Aorta (tissue), 5 donors: ENCODE results near the gene NAV1. TPM values are rescaled to one million over a fixed set of nuclear protein-coding genes. Genes with fewer than 3 reads are reported as not detected.

Experiments used
- ATAC-seq: fragments of 200-7000 bp; cut with Tn5 transposase; one replicate; pipeline ENCODE4 v1.9.1; 2022; ENCODE audit warnings: moderate library complexity; ENCODE audit not compliant: low FRiP score
- DNase-seq, 2 donors: peaks; one replicate each; pipeline ENCODE4 v3.0.0-alpha.2; 2020
- H3K27ac ChIP-seq, 2 donors: one replicate each; pipeline ENCODE4 v1.5.1; 2013; ENCODE audit warnings: low read length in 2 of 2, mild to moderate bottlenecking in 2 of 2, moderate library complexity in 2 of 2, control low read depth in 1 of 2, inconsistent platforms in 1 of 2, low read depth in 1 of 2
- H3K27me3 ChIP-seq, 2 donors: one replicate each; pipeline ENCODE4 v1.6.1; 2013; ENCODE audit warnings: control low read depth in 1 of 2, low read length in 1 of 2, mild to moderate bottlenecking in 1 of 2, moderate library complexity in 1 of 2; ENCODE audit not compliant: insufficient read depth in 2 of 2, control insufficient read depth in 1 of 2
- H3K36me3 ChIP-seq, 2 donors: one replicate each; pipeline ENCODE4 v1.6.1; 2013; ENCODE audit warnings: control low read depth in 1 of 2, low read length in 1 of 2, mild to moderate bottlenecking in 1 of 2; ENCODE audit not compliant: insufficient read depth in 2 of 2, control insufficient read depth in 1 of 2
- H3K4me1 ChIP-seq, 2 donors: one replicate each; pipeline ENCODE4 v1.6.1; 2013; ENCODE audit warnings: low read length in 2 of 2, control low read depth in 1 of 2, mild to moderate bottlenecking in 1 of 2, moderate library complexity in 1 of 2; ENCODE audit not compliant: insufficient read depth in 2 of 2, control insufficient read depth in 1 of 2
- H3K4me3 ChIP-seq, 2 donors: one replicate each; pipeline ENCODE4 v1.5.1; 2013; ENCODE audit warnings: low read length in 2 of 2, control low read depth in 1 of 2, mild to moderate bottlenecking in 1 of 2
- H3K9me3 ChIP-seq: one replicate; pipeline ENCODE4 v1.6.1; 2013; ENCODE audit warnings: mild to moderate bottlenecking, low read length; ENCODE audit not compliant: control insufficient read depth
- WGBS, 2 donors: extraction: QIAGEN DNeasy Blood & Tissue Kit; methylation state at CpG; one replicate each; pipeline ENCODE4 v1.1.7; 2013; 5-methylcytosine and 5-hydroxymethylcytosine counted together
- intact Hi-C, 2 donors: fragments of 100-400 bp; cut with DNase I; formaldehyde crosslinking; loops; one replicate each; pipeline versions ENCODE4 v1.14.2 to v1.15.0; 2022
- polyA plus RNA-seq, 2 donors: library from polyadenylated mRNA; stranded (reverse); fragments of 200-250 nt; gene quantifications; one replicate each; pipeline ENCODE4 v1.2.3, GENCODE V29; 2013
- total RNA-seq, 2 donors: library from RNA; stranded (reverse); fragmentation: NEBNext Ultra II Directional; extraction: Animal tissue kit (Norgen Biotek cat#: 25700); gene quantifications; one replicate each; pipeline ENCODE4 v1.2.1, GENCODE V29; 2021
- donor health status: healthy with polysubstance abuse.
- donor health status: Bipolar disorder and iron deficiency.
- donor health status: DM: no; HTN: no; CAD: no.
- donor health status: DM: no; HTN: no; CAD: no.
- donor health status: DM: yes; HTN: yes; CAD: no.

NAV1 gene
- total and polyA plus RNA-seq, 4 donors, result 8.3 to 236 (median 100) TPM

DNA sequence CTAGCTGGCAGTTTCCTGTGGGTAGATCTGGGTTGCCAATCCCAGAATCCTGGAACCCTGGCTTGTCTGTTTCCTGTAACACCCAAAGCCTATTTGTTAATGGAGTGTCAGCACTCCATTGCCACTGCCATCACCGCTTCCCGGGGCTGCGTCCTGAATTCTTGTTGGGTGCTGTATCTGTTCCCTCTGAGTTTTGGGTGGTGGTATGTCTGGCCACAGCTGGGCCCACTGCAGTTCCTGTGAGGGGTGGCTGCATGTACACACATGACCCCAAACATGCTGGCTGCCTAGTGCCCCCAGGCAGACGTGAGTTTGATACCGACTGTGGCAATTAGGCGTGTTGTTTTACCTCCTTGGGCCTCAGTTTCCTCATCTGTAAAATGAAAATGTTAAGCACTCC is 29.3 kb downstream of the NAV1 start:
- no peaks in the 10 kb centered on the region for H3K9me3 ChIP-seq
- H3K4me1 ChIP-seq, result no peaks in the 10 kb centered on the region
- no peak overlapping the region for H3K27ac ChIP-seq
- no peak for DNase-seq
- intact Hi-C loops, result no loop called here
- WGBS, 2 donors, result 91 to 92% methylated on average over 6 of the region's 6 CpGs
- no peak overlapping the region for H3K4me3 ChIP-seq
- H3K36me3 ChIP-seq, result no peaks in the 10 kb centered on the region
- ATAC-seq, result no peak
- H3K27me3 ChIP-seq, result no peaks in the 10 kb centered on the region

DNA sequence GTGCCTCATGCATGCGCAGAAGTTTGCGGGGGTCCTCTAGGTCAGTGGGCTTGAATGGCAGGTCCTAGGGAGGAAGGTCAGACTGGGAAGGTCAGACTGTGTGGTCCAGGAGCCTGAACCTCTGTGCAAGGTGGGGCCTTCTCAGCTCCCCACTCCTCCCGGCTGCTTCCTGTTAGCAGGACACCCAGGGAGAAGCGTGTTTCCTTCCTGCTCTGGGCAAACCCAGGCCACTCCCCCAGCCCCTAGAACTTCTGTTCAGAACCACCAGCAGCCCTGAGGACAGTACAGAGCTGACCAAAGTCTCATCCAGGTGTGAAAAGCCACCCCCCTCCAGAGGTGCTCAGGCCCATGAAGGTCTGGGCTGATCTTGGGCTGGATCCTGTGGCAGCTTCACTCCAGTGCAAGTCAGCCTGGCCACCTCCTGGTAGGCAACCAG is 29.9 kb downstream of the NAV1 start:
- H3K4me3 ChIP-seq, result no peak overlapping the region
- H3K36me3 ChIP-seq, result no peaks in the 10 kb centered on the region
- ATAC-seq (no peak), DNase-seq (no peak)
- H3K9me3 ChIP-seq, result no peaks in the 10 kb centered on the region
- no peaks in the 10 kb centered on the region for H3K27me3 ChIP-seq
- no peak overlapping the region for H3K27ac ChIP-seq
- H3K4me1 ChIP-seq, result no peaks in the 10 kb centered on the region
- WGBS, 2 donors, result 91 to 93% methylated on average over 4 of the region's 4 CpGs
- intact Hi-C loops, result no loop called here

DNA sequence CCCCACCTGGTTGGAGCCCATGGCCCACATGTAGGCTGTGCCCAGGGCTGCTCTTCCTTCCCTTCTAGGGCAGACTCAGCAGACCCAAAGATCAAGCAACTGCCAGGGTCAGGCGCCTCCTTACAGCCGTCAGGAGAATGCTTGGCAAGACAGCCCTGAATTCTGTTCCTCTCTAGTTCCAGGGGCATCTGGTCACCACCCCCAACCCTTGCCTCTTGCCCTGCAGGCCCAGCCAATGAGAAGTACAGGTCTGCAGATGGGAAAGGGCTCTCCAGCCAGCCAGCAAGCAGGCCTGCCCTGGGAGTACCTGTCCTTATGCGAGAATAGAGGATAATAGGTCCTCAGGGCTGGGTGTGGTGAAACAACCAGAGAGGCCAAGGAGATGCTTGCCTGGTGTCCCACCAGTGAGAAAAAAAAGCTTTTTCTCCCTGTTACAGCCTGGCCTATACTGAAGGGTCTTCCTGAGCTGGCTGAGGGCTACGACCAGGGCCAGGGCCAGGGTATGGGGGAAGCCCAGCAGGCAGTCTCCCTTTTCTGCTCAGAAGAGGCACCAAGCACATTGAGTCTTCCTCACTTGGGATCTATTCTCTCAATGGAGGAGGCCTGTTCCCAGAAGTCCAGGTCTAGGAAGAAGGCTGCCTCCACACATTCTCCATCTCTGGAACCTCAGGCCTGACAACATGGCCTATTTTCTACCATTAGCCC is 31.4 kb downstream of the NAV1 start:
- DNase-seq, result no peak
- no peaks in the 10 kb centered on the region for H3K4me1 ChIP-seq
- intact Hi-C loops, result no loop called here
- no peak for ATAC-seq
- H3K36me3 ChIP-seq, result no peaks in the 10 kb centered on the region
- H3K4me3 ChIP-seq, result no peak overlapping the region
- no peak overlapping the region for H3K27ac ChIP-seq
- 82 to 89% methylated on average over 4 of the region's 4 CpGs for WGBS, 2 donors
- H3K9me3 ChIP-seq, result no peaks in the 10 kb centered on the region
- H3K27me3 ChIP-seq, result no peaks in the 10 kb centered on the region

GRCh38 chr1:201570886-201571624 is 32.1 kb downstream of the NAV1 start:
- no peak for DNase-seq
- no peaks in the 10 kb centered on the region for H3K4me1 ChIP-seq
- no peaks in the 10 kb centered on the region for H3K9me3 ChIP-seq
- WGBS, 2 donors, result 82 to 88% methylated on average over 10 of the region's 10 CpGs
- no peaks in the 10 kb centered on the region for H3K36me3 ChIP-seq
- H3K4me3 ChIP-seq, result no peak overlapping the region
- H3K27me3 ChIP-seq, result no peaks in the 10 kb centered on the region
- ATAC-seq, result no peak
- intact Hi-C loops, result no loop called here
- H3K27ac ChIP-seq, result no peak overlapping the region

- WGBS, 2 donors, result 88 to 92% methylated on average over 4 of the region's 4 CpGs
- no peak overlapping the region for H3K4me3 ChIP-seq
- no peak for DNase-seq
- no peaks in the 10 kb centered on the region for H3K4me1 ChIP-seq
- H3K27me3 ChIP-seq, result no peaks in the 10 kb centered on the region
- intact Hi-C loops, result no loop called here
- no peaks in the 10 kb centered on the region for H3K9me3 ChIP-seq
- H3K36me3 ChIP-seq, result no peaks in the 10 kb centered on the region
- no peak overlapping the region for H3K27ac ChIP-seq
- no peak for ATAC-seq
Measured at GRCh38 chr1:201573030-201573429, 34.1 kb downstream of the NAV1 start.

- H3K36me3 ChIP-seq, result no peaks in the 10 kb centered on the region
- ATAC-seq, result no peak
- H3K4me3 ChIP-seq, result no peak overlapping the region
- H3K27ac ChIP-seq, result no peak overlapping the region
- intact Hi-C loops, result no loop called here
- DNase-seq, result no peak
- H3K4me1 ChIP-seq, result no peaks in the 10 kb centered on the region
- no peaks in the 10 kb centered on the region for H3K9me3 ChIP-seq
- no peaks in the 10 kb centered on the region for H3K27me3 ChIP-seq
- WGBS, 2 donors, result 78 to 80% methylated on average over 6 of the region's 6 CpGs
Measured at GRCh38 chr1:201573923-201574322, 35.0 kb downstream of the NAV1 start.

DNA sequence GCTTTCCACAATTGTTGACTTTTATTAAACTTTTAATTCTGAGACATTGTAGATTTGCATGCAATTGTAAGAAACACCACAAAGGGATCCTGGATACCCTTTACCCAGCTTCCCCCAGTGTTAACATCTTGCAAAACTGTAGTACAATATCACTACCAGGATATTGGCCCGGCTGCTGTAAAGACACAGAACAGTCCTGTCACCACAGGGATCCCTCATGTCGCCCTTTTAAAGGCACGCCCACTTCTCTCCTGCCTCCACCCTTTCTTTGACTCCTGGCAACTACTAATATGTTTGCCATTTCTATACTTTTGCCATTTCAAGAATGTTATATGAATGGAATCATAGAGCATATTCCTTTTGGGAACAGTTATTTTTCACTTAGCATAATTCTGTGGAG is 37.0 kb downstream of the NAV1 start:
- no peak overlapping the region for H3K4me3 ChIP-seq
- no peaks in the 10 kb centered on the region for H3K9me3 ChIP-seq
- no peaks in the 10 kb centered on the region for H3K27me3 ChIP-seq
- H3K4me1 ChIP-seq, result no peaks in the 10 kb centered on the region
- H3K36me3 ChIP-seq, result no peaks in the 10 kb centered on the region
- ATAC-seq (no peak), DNase-seq (no peak)
- H3K27ac ChIP-seq, result no peak overlapping the region
- WGBS, 2 donors, result 90 to 92% methylated on average over 3 of the region's 3 CpGs
- intact Hi-C loops, result no loop called here

DNA sequence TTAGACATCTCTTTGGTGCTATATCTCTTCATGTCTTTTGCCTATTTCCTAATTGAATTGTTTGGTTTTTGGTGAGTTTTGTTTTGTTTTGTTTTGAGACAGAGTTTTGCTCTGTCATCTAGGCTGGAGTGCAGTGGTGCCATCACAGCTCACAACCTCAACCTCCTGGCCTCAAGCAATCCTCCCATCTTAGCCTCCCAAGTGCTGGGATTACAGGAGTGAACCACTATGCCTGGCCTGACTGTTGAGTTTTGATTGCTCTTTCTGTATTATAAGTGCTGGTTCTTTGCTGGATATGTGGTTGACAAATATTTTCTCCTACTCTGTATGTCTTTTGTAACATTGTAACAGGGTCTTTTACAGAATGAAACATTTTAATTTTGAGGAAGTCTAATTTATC is 38.0 kb downstream of the NAV1 start:
- intact Hi-C loops, result no loop called here
- H3K36me3 ChIP-seq, result no peaks in the 10 kb centered on the region
- no peak overlapping the region for H3K27ac ChIP-seq
- no peaks in the 10 kb centered on the region for H3K4me1 ChIP-seq
- no peaks in the 10 kb centered on the region for H3K9me3 ChIP-seq
- H3K4me3 ChIP-seq, result no peak overlapping the region
- H3K27me3 ChIP-seq, result no peaks in the 10 kb centered on the region
- ATAC-seq (no peak), DNase-seq (no peak)
